H1 (cell line): ENCODE results near the gene KAT8.

Experiments
- SP2 ChIP-seq: IDR thresholded peaks from 2 replicates; pipeline ENCODE4 v1.6.1; 2012; ENCODE audit warnings: mild to moderate bottlenecking, low read length, inconsistent platforms
- TAF1 ChIP-seq: IDR thresholded peaks from 2 replicates; pipeline ENCODE4 v1.6.1; 2011; ENCODE audit warnings: mild to moderate bottlenecking, low read depth, low read length
- USF2 ChIP-seq: IDR thresholded peaks from 2 replicates; pipeline ENCODE4 v1.6.1; 2011; ENCODE audit warnings: low read length, improper control_type of control experiment

- no peak for TF ChIP-seq SP2
- TF ChIP-seq TAF1, result no peak
- no peak for TF ChIP-seq USF2
Observed at GRCh38 chr16:31168848-31169247, 51.4 kb downstream of the KAT8 start.
